ENCODE data around the gene TACR1.

Gene TACR1

DNA sequence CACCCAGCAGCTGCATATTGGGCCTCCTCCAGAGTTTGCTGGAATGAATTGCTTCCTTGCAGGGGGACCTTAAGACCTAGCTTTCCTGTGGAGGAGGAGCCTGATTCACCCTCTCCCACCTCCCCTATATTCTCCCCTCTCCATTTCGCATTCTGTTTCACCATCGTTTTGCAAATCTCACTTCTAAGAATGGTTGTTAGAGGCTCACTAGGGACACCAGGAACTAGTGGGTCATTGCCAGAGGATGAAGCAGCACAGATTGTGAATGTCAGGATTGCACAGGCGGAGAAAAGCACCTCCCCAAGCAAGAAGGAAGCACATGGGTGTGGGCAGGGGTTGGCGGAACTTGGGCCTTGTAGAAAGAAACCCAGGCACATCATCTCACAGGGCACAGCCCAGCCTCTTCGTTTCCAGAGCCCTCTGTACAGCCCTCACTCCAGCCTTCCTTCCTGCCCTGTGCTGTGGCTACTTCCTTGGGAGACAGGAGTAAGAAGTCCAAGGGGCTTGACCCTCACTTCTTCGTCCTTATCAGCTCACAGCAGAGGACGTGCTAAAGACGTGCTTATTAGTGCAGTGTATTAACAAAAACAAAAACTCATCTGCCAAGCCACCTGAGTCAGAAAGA lies 63.4 kb downstream of the TACR1 start (continued):
- TF ChIP-seq ZNF24 (tag by site-specific recombination; IDR thresholded peaks at IDR 0.05) = no peak
- TF ChIP-seq, protein P1, sequence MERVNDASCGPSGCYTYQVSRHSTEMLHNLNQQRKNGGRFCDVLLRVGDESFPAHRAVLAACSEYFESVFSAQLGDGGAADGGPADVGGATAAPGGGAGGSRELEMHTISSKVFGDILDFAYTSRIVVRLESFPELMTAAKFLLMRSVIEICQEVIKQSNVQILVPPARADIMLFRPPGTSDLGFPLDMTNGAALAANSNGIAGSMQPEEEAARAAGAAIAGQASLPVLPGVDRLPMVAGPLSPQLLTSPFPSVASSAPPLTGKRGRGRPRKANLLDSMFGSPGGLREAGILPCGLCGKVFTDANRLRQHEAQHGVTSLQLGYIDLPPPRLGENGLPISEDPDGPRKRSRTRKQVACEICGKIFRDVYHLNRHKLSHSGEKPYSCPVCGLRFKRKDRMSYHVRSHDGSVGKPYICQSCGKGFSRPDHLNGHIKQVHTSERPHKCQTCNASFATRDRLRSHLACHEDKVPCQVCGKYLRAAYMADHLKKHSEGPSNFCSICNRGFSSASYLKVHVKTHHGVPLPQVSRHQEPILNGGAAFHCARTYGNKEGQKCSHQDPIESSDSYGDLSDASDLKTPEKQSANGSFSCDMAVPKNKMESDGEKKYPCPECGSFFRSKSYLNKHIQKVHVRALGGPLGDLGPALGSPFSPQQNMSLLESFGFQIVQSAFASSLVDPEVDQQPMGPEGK (tag by site-specific recombination; IDR thresholded peaks at IDR 0.05) = no peak
- no peak for TF ChIP-seq KLF1 (tag by site-specific recombination; IDR thresholded peaks at IDR 0.05)
- TF ChIP-seq ZFP41 (tag by site-specific recombination; IDR thresholded peaks at IDR 0.05; ENCODE audit: borderline replicate concordance) = no peak
- TF ChIP-seq, protein P2, sequence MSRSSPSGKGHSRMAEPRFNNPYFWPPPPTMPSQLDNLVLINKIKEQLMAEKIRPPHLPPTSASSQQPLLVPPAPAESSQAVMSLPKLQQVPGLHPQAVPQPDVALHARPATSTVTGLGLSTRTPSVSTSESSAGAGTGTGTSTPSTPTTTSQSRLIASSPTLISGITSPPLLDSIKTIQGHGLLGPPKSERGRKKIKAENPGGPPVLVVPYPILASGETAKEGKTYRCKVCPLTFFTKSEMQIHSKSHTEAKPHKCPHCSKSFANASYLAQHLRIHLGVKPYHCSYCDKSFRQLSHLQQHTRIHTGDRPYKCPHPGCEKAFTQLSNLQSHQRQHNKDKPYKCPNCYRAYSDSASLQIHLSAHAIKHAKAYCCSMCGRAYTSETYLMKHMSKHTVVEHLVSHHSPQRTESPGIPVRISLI (tag by site-specific recombination; IDR thresholded peaks at IDR 0.05) = no peak
- TF ChIP-seq ZNF792 (tag by site-specific recombination; IDR thresholded peaks at IDR 0.05) = no peak
- TF ChIP-seq, protein P3, sequence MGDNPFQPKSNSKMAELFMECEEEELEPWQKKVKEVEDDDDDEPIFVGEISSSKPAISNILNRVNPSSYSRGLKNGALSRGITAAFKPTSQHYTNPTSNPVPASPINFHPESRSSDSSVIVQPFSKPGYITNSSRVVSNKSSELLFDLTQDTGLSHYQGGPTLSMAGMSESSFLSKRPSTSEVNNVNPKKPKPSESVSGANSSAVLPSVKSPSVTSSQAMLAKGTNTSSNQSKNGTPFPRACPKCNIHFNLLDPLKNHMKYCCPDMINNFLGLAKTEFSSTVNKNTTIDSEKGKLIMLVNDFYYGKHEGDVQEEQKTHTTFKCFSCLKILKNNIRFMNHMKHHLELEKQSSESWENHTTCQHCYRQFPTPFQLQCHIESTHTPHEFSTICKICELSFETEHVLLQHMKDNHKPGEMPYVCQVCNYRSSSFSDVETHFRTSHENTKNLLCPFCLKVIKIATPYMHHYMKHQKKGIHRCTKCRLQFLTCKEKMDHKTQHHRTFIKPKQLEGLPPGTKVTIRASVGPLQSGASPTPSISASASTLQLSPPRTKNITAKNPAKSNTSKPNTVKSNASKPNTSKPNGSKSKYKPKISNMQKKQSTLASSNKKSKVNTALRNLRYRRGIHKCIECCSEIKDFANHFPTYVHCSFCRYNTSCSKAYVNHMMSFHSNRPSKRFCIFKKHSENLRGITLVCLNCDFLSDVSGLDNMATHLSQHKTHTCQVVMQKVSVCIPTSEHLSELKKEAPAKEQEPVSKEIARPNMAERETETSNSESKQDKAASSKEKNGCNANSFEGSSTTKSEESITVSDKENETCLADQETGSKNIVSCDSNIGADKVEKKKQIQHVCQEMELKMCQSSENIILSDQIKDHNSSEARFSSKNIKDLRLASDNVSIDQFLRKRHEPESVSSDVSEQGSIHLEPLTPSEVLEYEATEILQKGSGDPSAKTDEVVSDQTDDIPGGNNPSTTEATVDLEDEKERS (tag by site-specific recombination; IDR thresholded peaks at IDR 0.05) = no peak
- TF ChIP-seq, protein P4, sequence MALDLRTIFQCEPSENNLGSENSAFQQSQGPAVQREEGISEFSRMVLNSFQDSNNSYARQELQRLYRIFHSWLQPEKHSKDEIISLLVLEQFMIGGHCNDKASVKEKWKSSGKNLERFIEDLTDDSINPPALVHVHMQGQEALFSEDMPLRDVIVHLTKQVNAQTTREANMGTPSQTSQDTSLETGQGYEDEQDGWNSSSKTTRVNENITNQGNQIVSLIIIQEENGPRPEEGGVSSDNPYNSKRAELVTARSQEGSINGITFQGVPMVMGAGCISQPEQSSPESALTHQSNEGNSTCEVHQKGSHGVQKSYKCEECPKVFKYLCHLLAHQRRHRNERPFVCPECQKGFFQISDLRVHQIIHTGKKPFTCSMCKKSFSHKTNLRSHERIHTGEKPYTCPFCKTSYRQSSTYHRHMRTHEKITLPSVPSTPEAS (tag by site-specific recombination; IDR thresholded peaks at IDR 0.05) = no peak

DNA sequence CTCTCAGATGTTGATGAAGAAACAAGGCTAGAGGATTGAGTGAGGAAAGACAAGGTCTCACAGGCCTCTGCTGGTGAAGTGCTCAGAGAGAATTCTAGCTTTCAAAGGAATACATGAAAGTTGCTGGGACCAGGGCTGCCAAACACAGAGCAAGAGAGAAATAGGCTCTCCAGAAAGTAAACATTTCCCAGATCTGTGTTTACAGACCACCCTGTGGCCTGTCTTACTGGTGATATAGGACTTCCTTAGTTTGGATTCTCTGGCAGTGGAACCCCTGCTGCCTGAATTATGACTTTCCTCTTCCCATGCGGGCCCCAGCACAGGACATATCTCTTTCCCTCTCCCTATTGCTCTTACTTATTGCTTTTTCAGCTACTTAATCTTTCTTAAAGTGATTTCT lies 64.5 kb downstream of the TACR1 start:
- Histone ChIP-seq H3K4me1 (ENCODE audit: control insufficient read depth, insufficient read depth, low read length) (peaks cover 8% of the 10 kb centered on the region), H3K4me3 (ENCODE audit: low read depth, low read length) (no peak overlapping the region), H3K36me3 (ENCODE audit: control insufficient read depth in 2 of 2, insufficient read depth in 1 of 2, low read length in 2 of 2) (no peaks in the 10 kb centered on the region), H3K9me3 (ENCODE audit: control insufficient read depth, insufficient read depth, low read depth, low read length) (no peaks in the 10 kb centered on the region), H3K27ac (ENCODE audit: extremely low read depth, low read depth, low read length) (no peak overlapping the region)
- TF ChIP-seq ZIC2 (tag by site-specific recombination; IDR thresholded peaks at IDR 0.05) = peak; percentile 61
- TF ChIP-seq ZFP3 (tag by site-specific recombination; IDR thresholded peaks at IDR 0.05; ENCODE audit: low read depth) = no peak
- TF ChIP-seq KLF8 (tag by site-specific recombination; IDR thresholded peaks at IDR 0.05) = no peak
- TF ChIP-seq ZSCAN23 (tag by site-specific recombination; IDR thresholded peaks at IDR 0.05) = no peak
- no peak for TF ChIP-seq ZFHX2 (tag by site-specific recombination; conservative IDR thresholded peaks at IDR 0.05)
- no peak for TF ChIP-seq ZNF138 (tag by site-specific recombination; IDR thresholded peaks at IDR 0.05; ENCODE audit: borderline replicate concordance)
- TF ChIP-seq GLIS1 (tag by site-specific recombination; IDR thresholded peaks at IDR 0.05) = 0 out of 2 replicates have a peak, but pooled peaks have one; percentile 9
- TF ChIP-seq IKZF3 (tag by site-specific recombination; IDR thresholded peaks at IDR 0.05) = no peak
- TF ChIP-seq ZNF133 (tag by site-specific recombination; IDR thresholded peaks at IDR 0.05) = no peak
- POLR2A ChIA-PET = no interaction called here
- CTCF ChIA-PET = no interaction called here

Measured in HEK293 (cell line).